Glutamatergic neuron (in vitro differentiated cells): ENCODE measurements around the gene PCSK1. TPM values are rescaled to one million over a fixed set of nuclear protein-coding genes. Genes with fewer than 3 reads are reported as not detected.

Experiments used
- DNase-seq: peaks from one replicate; pipeline ENCODE4 v3.0.0; 2022
- H3K27ac Mint-ChIP-seq: one replicate; pipeline ENCODE4 v1.8.0; 2020; ENCODE audit warnings: mild to moderate bottlenecking, mixed read lengths, inconsistent platforms; ENCODE audit not compliant: unreplicated experiment
- H3K27me3 Mint-ChIP-seq: one replicate; pipeline ENCODE4 v1.8.0; 2020; ENCODE audit warnings: mild to moderate bottlenecking, moderate library complexity, mixed read lengths, inconsistent platforms; ENCODE audit not compliant: unreplicated experiment
- H3K36me3 Mint-ChIP-seq: one replicate; pipeline ENCODE4 v1.8.0; 2020; ENCODE audit warnings: mild to moderate bottlenecking, mixed read lengths, inconsistent platforms; ENCODE audit not compliant: unreplicated experiment
- H3K4me1 Mint-ChIP-seq: one replicate; pipeline ENCODE4 v1.8.0; 2020; ENCODE audit warnings: mild to moderate bottlenecking, low read depth, mixed read lengths, inconsistent platforms; ENCODE audit not compliant: unreplicated experiment
- H3K4me3 Mint-ChIP-seq: one replicate; pipeline ENCODE4 v1.8.0; 2020; ENCODE audit warnings: mild to moderate bottlenecking, mixed read lengths, inconsistent platforms; ENCODE audit not compliant: unreplicated experiment
- H3K9me3 Mint-ChIP-seq: one replicate; pipeline ENCODE4 v1.8.0; 2020; ENCODE audit warnings: mild to moderate bottlenecking, moderate library complexity, mixed read lengths, inconsistent platforms; ENCODE audit not compliant: unreplicated experiment
- total RNA-seq: library from RNA; stranded (reverse); fragmentation: NEBNext Ultra II Directional; extraction: Animal tissue kit (Norgen Biotek cat#: 25700); gene quantifications from one replicate; pipeline ENCODE4 v1.2.1, GENCODE V29; 2021; ENCODE audit not compliant: unreplicated experiment
- TF ChIP-seq, protein P1 (sequence below): fragments of 200-600 bp; sonication (generic); IDR thresholded peaks from one replicate; pipeline ENCODE4 v1.5.0; 2021; ENCODE audit not compliant: partially characterized antibody, unreplicated experiment

PCSK1 gene
- total RNA-seq, 1 donor from 2014 or later: 11.6 TPM

DNA sequence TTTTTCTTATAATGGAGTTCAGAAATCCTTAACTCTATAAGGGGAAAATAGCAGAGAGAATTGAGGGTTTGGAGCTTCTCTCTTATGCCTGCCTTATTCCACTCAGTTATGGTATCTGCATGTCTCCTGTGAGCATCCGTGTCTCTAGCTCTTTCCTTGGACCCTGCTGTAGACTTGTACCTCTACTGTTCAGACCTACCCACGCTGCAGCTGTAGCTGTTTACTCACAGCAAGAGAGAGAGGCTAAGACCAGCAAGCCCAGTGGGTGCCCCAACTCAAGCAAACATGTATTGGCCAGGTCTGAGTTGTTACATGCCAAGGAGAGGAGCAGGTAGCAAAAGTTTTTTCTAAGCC lies 7.1 kb upstream of the PCSK1 start:
- H3K9me3 Mint-ChIP-seq: no peaks in the 10 kb centered on the region
- no peaks in the 10 kb centered on the region for H3K4me1 Mint-ChIP-seq
- no peaks in the 10 kb centered on the region for H3K36me3 Mint-ChIP-seq
- H3K27ac Mint-ChIP-seq: no peak overlapping the region
- H3K4me3 Mint-ChIP-seq: no peak overlapping the region
- H3K27me3 Mint-ChIP-seq: no peaks in the 10 kb centered on the region
- DNase-seq: no peak
- TF ChIP-seq, protein P1, sequence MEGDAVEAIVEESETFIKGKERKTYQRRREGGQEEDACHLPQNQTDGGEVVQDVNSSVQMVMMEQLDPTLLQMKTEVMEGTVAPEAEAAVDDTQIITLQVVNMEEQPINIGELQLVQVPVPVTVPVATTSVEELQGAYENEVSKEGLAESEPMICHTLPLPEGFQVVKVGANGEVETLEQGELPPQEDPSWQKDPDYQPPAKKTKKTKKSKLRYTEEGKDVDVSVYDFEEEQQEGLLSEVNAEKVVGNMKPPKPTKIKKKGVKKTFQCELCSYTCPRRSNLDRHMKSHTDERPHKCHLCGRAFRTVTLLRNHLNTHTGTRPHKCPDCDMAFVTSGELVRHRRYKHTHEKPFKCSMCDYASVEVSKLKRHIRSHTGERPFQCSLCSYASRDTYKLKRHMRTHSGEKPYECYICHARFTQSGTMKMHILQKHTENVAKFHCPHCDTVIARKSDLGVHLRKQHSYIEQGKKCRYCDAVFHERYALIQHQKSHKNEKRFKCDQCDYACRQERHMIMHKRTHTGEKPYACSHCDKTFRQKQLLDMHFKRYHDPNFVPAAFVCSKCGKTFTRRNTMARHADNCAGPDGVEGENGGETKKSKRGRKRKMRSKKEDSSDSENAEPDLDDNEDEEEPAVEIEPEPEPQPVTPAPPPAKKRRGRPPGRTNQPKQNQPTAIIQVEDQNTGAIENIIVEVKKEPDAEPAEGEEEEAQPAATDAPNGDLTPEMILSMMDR: no peak

DNA sequence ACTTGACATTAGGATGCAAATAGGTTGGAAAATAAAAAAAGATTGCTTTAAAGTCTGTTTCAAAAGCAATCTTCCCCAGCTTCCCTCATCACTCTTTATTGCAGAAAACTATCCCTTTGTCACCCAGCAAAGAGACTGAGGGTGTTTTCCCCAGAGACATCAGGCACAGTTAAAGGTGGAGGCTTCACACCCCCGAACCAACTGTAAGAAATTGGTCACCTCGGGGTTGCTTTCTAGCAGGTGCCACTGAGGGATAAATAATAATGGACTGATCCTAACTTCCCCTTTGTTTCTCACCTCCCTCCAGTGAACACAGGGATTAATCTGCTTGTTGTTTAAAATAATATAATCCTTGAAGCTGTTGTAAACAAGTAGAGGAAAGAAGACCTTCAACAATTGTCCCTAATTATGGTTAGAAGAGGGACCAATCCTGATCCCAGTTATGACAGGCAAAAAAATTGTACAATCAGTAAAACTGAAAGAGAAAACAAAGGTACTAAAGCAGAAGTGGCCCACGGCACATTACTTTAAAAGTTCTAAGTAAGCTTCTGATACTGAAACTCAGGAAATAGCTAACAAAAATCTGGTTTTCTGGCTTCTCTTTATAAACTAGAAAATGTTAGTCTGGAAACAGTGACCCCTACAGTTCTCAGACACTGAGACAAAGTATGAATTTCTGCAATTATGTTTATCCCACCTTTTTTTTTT lies 6.6 kb upstream of the PCSK1 start:
- DNase-seq: no peak
- Mint-ChIP-seq H3K36me3 (no peaks in the 10 kb centered on the region), H3K4me1 (peaks cover 3% of the 10 kb centered on the region), H3K27ac (no peak overlapping the region), H3K4me3 (no peak overlapping the region), H3K27me3 (no peaks in the 10 kb centered on the region), H3K9me3 (no peaks in the 10 kb centered on the region)
- TF ChIP-seq, protein P1: no peak

DNA sequence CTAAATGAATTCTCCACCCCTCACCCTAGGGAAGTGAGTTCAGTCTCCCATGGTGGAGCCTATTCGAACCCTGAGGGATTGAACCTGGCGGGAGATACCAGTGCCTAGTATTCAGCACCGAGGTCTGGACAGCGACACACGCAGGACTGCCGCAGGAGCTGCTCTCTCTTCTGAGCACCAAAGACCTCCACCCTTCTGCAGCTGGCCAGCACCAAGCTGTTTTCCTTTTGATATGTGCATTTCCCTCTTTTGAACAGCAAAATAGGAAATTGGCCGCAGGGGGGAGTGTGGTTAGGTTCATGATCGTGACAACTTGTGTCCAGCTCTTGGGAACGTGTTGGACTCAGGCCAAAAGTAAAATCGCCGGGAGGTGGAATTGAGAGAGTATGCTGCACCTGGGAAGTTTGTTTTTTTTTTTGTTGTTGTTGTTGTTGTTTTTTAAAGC lies 1.2 kb upstream of the PCSK1 start:
- Mint-ChIP-seq H3K27me3 (peaks cover 10% of the 10 kb centered on the region), H3K27ac (no peak overlapping the region), H3K4me1 (peaks cover 30% of the 10 kb centered on the region), H3K4me3 (peak overlapping the region; percentile 98), H3K9me3 (peaks cover 6% of the 10 kb centered on the region), H3K36me3 (no peaks in the 10 kb centered on the region)
- TF ChIP-seq, protein P1: no peak
- DNase-seq: peak; percentile 46

DNA sequence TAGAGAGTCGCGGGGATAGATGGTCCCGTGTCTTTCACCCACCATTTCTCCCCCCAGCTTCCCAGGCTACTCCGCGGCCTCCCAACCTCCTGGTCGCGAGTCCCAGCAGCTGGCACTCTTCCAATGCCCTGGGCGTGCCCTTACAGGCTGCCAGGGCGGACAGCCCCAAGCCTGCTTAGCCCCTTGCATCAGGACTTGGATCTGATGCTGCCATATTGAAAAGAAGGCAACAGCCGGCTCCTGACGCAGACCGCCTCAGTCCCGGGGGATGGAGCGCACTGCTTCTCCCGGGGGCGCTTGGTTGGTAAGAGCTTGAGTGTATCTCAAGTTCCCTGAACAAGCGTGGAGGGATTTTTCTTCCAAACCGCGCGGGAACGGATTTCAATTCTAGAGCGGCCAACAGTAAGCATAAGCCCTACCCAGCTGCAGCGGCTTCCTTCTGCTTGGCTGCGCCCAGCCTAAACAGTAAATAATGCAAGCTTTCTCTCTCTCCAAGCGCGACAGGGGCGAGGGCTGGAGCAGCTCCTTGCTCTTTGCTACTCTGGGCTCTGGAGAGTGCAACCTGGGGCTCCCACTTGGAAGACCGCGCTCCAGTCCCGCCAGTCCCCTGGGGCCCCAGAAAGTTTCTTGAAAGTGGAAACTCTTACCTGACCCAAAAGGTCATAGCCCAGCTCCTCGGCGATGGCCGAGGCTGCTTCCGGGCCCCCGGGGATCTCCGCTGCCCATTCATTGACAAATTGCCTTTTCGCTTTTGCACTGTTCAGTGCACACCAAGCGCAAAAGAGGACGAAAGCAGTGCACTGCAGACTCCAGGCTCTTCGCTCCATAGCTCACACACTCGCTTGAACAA lies 607 bp downstream of the PCSK1 start:
- peaks cover 30% of the 10 kb centered on the region for H3K4me1 Mint-ChIP-seq
- peak; percentile 68 for DNase-seq
- peaks cover 10% of the 10 kb centered on the region for H3K27me3 Mint-ChIP-seq
- peaks cover 6% of the 10 kb centered on the region for H3K9me3 Mint-ChIP-seq
- peak overlapping the region; percentile 85 for H3K27ac Mint-ChIP-seq
- TF ChIP-seq, protein P1: no peak
- H3K36me3 Mint-ChIP-seq: no peaks in the 10 kb centered on the region
- peak overlapping the region; percentile 98 for H3K4me3 Mint-ChIP-seq
